GM10847 (cell line): ENCODE results near the gene LRRC3.

Experiments
- POLR2A ChIP-seq: IDR thresholded peaks from 2 replicates; pipeline ENCODE4 v1.6.1; 2011; ENCODE audit not compliant: insufficient read length; ENCODE audit errors: extremely low read depth

Gene LRRC3

GRCh38 chr21:44500111-44500510 lies 44.8 kb downstream of the LRRC3 start:
- no peak for TF ChIP-seq POLR2A

- TF ChIP-seq POLR2A: no peak
These were observed 47.1 kb downstream of the LRRC3 start for GRCh38 chr21:44502171-44502958.

GRCh38 chr21:44503901-44504399 lies 48.6 kb downstream of the LRRC3 start:
- no peak for TF ChIP-seq POLR2A

GRCh38 chr21:44505673-44506278 lies 50.5 kb downstream of the LRRC3 start:
- no peak for TF ChIP-seq POLR2A

GRCh38 chr21:44506279-44507255 lies 51.3 kb downstream of the LRRC3 start:
- TF ChIP-seq POLR2A: no peak

GRCh38 chr21:44507673-44508425 lies 52.5 kb downstream of the LRRC3 start:
- TF ChIP-seq POLR2A: no peak

- no peak for TF ChIP-seq POLR2A
These were observed 53.1 kb downstream of the LRRC3 start for GRCh38 chr21:44508426-44508710.

- no peak for TF ChIP-seq POLR2A
These were observed 53.6 kb downstream of the LRRC3 start for GRCh38 chr21:44508711-44509445.

GRCh38 chr21:44509539-44509938 lies 54.2 kb downstream of the LRRC3 start:
- TF ChIP-seq POLR2A: no peak

- no peak for TF ChIP-seq POLR2A
These were observed 54.8 kb downstream of the LRRC3 start for GRCh38 chr21:44510109-44510507.

GRCh38 chr21:44510508-44511218 lies 55.4 kb downstream of the LRRC3 start:
- no peak for TF ChIP-seq POLR2A

- TF ChIP-seq POLR2A: no peak
These were observed 56.1 kb downstream of the LRRC3 start for GRCh38 chr21:44511219-44511937.
